Measurements from ENCODE around the gene CDC42SE2. TPM values are rescaled to one million over a fixed set of nuclear protein-coding genes. Genes with fewer than 3 reads are reported as not detected.

Gene CDC42SE2
- total RNA-seq, 1 experiment from 2014 or later, result 22.5 TPM

GRCh38 chr5:131286400-131286715, 22.5 kb downstream of the CDC42SE2 start (continued):
- TF ChIP-seq, protein P1, sequence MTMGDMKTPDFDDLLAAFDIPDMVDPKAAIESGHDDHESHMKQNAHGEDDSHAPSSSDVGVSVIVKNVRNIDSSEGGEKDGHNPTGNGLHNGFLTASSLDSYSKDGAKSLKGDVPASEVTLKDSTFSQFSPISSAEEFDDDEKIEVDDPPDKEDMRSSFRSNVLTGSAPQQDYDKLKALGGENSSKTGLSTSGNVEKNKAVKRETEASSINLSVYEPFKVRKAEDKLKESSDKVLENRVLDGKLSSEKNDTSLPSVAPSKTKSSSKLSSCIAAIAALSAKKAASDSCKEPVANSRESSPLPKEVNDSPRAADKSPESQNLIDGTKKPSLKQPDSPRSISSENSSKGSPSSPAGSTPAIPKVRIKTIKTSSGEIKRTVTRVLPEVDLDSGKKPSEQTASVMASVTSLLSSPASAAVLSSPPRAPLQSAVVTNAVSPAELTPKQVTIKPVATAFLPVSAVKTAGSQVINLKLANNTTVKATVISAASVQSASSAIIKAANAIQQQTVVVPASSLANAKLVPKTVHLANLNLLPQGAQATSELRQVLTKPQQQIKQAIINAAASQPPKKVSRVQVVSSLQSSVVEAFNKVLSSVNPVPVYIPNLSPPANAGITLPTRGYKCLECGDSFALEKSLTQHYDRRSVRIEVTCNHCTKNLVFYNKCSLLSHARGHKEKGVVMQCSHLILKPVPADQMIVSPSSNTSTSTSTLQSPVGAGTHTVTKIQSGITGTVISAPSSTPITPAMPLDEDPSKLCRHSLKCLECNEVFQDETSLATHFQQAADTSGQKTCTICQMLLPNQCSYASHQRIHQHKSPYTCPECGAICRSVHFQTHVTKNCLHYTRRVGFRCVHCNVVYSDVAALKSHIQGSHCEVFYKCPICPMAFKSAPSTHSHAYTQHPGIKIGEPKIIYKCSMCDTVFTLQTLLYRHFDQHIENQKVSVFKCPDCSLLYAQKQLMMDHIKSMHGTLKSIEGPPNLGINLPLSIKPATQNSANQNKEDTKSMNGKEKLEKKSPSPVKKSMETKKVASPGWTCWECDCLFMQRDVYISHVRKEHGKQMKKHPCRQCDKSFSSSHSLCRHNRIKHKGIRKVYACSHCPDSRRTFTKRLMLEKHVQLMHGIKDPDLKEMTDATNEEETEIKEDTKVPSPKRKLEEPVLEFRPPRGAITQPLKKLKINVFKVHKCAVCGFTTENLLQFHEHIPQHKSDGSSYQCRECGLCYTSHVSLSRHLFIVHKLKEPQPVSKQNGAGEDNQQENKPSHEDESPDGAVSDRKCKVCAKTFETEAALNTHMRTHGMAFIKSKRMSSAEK (CRISPR knock-in tag; IDR thresholded peaks at IDR 0.05; ENCODE audit: borderline replicate concordance), result no peak
- TF ChIP-seq, protein P2, sequence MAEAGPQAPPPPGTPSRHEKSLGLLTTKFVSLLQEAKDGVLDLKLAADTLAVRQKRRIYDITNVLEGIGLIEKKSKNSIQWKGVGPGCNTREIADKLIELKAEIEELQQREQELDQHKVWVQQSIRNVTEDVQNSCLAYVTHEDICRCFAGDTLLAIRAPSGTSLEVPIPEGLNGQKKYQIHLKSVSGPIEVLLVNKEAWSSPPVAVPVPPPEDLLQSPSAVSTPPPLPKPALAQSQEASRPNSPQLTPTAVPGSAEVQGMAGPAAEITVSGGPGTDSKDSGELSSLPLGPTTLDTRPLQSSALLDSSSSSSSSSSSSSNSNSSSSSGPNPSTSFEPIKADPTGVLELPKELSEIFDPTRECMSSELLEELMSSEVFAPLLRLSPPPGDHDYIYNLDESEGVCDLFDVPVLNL (CRISPR knock-in tag; IDR thresholded peaks at IDR 0.05; ENCODE audit: borderline replicate concordance, low read depth), result no peak
- no peak for TF ChIP-seq HMGA2 (CRISPR knock-in tag; IDR thresholded peaks at IDR 0.05)

GRCh38 chr5:131288328-131288727, 24.5 kb downstream of the CDC42SE2 start:
- ATAC-seq (no peak), DNase-seq (ENCODE audit: low spot score) (no peak)
- ChIA-PET POLR2A (no interaction called here), CTCF (no interaction called here)
- H3K9me3 Mint-ChIP-seq, result no peaks in the 10 kb centered on the region
- H3K4me3 Mint-ChIP-seq, result no peak overlapping the region
- H3K36me3 Mint-ChIP-seq, result no peaks in the 10 kb centered on the region
- no peak for TF ChIP-seq NFATC4 (CRISPR knock-in tag; IDR thresholded peaks at IDR 0.05)
- TF ChIP-seq TP53 (CRISPR knock-in tag; IDR thresholded peaks at IDR 0.05), result no peak
- no peak for TF ChIP-seq SMAD4 (CRISPR knock-in tag; IDR thresholded peaks at IDR 0.05)
- TF ChIP-seq ZNF396 (CRISPR knock-in tag; IDR thresholded peaks at IDR 0.05; ENCODE audit: borderline replicate concordance), result no peak
- TF ChIP-seq RORB (CRISPR knock-in tag; IDR thresholded peaks at IDR 0.05), result no peak
- TF ChIP-seq NFE2L1 (CRISPR knock-in tag; IDR thresholded peaks at IDR 0.05), result no peak
- TF ChIP-seq, protein P3, sequence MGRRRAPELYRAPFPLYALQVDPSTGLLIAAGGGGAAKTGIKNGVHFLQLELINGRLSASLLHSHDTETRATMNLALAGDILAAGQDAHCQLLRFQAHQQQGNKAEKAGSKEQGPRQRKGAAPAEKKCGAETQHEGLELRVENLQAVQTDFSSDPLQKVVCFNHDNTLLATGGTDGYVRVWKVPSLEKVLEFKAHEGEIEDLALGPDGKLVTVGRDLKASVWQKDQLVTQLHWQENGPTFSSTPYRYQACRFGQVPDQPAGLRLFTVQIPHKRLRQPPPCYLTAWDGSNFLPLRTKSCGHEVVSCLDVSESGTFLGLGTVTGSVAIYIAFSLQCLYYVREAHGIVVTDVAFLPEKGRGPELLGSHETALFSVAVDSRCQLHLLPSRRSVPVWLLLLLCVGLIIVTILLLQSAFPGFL (CRISPR knock-in tag; IDR thresholded peaks at IDR 0.05; ENCODE audit: borderline replicate concordance), result no peak
- TF ChIP-seq CREB1 (CRISPR knock-in tag; IDR thresholded peaks at IDR 0.05), result no peak
- TF ChIP-seq, protein P4, sequence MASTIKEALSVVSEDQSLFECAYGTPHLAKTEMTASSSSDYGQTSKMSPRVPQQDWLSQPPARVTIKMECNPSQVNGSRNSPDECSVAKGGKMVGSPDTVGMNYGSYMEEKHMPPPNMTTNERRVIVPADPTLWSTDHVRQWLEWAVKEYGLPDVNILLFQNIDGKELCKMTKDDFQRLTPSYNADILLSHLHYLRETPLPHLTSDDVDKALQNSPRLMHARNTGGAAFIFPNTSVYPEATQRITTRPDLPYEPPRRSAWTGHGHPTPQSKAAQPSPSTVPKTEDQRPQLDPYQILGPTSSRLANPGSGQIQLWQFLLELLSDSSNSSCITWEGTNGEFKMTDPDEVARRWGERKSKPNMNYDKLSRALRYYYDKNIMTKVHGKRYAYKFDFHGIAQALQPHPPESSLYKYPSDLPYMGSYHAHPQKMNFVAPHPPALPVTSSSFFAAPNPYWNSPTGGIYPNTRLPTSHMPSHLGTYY (CRISPR knock-in tag; IDR thresholded peaks at IDR 0.05), result no peak
- TF ChIP-seq, protein P5, sequence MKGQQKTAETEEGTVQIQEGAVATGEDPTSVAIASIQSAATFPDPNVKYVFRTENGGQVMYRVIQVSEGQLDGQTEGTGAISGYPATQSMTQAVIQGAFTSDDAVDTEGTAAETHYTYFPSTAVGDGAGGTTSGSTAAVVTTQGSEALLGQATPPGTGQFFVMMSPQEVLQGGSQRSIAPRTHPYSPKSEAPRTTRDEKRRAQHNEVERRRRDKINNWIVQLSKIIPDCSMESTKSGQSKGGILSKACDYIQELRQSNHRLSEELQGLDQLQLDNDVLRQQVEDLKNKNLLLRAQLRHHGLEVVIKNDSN (CRISPR knock-in tag; IDR thresholded peaks at IDR 0.05), result no peak
- no peak for TF ChIP-seq TEAD1 (CRISPR knock-in tag; IDR thresholded peaks at IDR 0.05)
- TF ChIP-seq, protein P2 (CRISPR knock-in tag; IDR thresholded peaks at IDR 0.05; ENCODE audit: borderline replicate concordance, low read depth), result no peak
- TF ChIP-seq, protein P6, sequence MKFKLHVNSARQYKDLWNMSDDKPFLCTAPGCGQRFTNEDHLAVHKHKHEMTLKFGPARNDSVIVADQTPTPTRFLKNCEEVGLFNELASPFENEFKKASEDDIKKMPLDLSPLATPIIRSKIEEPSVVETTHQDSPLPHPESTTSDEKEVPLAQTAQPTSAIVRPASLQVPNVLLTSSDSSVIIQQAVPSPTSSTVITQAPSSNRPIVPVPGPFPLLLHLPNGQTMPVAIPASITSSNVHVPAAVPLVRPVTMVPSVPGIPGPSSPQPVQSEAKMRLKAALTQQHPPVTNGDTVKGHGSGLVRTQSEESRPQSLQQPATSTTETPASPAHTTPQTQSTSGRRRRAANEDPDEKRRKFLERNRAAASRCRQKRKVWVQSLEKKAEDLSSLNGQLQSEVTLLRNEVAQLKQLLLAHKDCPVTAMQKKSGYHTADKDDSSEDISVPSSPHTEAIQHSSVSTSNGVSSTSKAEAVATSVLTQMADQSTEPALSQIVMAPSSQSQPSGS (CRISPR knock-in tag; IDR thresholded peaks at IDR 0.05; ENCODE audit: borderline replicate concordance, low read depth), result no peak
- TF ChIP-seq ZNF263 (CRISPR knock-in tag; IDR thresholded peaks at IDR 0.05; ENCODE audit: low read depth), result no peak
- H3K4me1 Mint-ChIP-seq, result no peaks in the 10 kb centered on the region
- H3K27ac Mint-ChIP-seq, result no peak overlapping the region
- no peaks in the 10 kb centered on the region for H3K27me3 Mint-ChIP-seq (ENCODE audit: low read depth)
